Medulla oblongata (tissue), 1 donor: ENCODE data around the gene TSC22D4.
A peak's percentile ranks its signal among the peaks of the same experiment; 100 is the strongest.

Experiments
- DNase-seq: peaks from one replicate; pipeline ENCODE4 v3.0.0-alpha.2; 2015; ENCODE audit errors: extremely low spot score

Gene TSC22D4

GRCh38 chr7:100428967-100429636 is 49.9 kb downstream of the TSC22D4 start:
- peak; percentile 99 for DNase-seq

GRCh38 chr7:100428199-100428966 is 50.6 kb downstream of the TSC22D4 start, which contains the start of gene ZCWPW1:
TSS of gene ZCWPW1 (minus strand) at chr7:100428703. CDS start at chr7:100420649, 8,054 bp downstream.
- DNase-seq = peak; percentile 97

DNA sequence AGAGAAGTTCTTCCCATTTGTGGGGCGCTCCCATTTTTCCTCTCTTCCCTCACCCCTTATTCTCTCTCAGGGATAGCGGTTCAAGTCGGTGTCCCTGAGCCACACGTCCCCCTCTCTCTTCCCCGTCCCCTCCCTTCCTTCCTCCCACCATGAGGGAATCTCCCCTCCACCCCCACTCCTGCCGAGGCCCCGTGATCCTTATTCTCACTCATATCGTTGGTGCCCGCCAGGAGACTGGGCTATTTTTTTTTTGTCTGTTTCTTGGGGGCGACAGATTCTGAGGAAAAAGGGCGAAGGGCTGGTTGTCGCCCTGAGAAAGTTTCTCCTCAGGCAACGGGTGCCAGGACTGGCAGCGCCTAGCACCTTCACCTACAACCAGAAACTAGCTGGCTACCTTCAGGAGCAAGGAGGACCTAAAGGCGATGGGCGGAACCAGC is 51.2 kb downstream of the TSC22D4 start:
- DNase-seq = no peak

DNA sequence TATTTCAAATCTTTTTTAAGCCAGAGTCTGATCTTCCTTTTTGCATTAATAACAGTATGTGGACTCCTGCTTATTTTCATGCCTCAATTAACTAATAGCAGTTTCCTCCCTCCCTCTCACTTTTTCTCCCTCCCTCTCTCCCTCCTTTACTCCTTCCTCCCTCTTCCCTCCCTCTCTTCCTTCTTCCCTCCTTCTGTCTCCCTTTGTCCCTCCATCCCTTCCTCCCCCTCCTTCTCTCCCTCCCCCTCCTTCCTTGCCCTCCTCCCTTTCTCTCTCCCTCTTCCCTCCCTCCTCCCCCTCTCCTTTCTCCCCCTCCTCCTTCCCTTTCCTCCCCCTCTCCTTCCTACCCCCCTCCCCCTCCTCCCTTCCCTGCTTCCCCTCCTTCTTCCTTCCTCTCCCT is 52.5 kb downstream of the TSC22D4 start:
- DNase-seq = no peak

DNA sequence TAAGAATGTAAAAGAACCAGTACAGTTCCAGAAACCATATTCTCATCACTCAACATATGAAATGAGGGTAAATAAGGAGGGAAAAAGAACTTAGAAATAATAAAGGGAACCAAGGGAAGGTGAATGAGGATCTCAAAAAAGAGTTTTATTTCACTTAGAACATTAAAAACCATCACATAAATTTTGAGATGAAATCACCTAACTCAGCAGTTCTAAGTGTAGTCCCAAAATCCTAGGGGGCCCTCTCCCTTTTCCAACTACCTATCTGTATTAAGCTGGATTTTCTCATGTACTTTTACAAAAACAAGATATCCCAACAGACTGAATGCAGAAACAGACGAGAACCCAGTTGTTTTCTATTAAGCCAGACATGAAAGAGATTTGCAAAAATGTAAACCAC is 53.7 kb downstream of the TSC22D4 start:
- no peak for DNase-seq

DNA sequence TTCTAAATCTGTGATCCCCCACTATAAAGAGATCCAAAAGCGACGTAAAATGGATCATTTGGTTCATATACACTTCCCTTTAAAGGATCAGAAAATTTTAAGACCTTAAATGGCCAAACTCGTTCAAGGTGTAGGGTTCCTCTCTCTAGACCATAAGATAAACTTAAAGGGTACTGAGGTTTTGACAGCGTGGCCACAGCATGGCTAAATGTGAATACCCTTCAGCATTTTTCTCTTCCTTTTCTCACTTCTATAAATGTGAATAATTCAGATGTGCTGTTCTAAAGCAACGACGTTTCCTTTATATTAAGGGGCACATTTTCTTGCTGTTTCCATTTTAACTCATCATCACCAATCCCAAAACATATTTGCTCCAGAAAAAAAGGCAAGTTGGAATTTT is 55.7 kb downstream of the TSC22D4 start:
- DNase-seq = no peak

- DNase-seq = no peak
Measured at GRCh38 chr7:100419660-100420226, 59.3 kb downstream of the TSC22D4 start.

DNA sequence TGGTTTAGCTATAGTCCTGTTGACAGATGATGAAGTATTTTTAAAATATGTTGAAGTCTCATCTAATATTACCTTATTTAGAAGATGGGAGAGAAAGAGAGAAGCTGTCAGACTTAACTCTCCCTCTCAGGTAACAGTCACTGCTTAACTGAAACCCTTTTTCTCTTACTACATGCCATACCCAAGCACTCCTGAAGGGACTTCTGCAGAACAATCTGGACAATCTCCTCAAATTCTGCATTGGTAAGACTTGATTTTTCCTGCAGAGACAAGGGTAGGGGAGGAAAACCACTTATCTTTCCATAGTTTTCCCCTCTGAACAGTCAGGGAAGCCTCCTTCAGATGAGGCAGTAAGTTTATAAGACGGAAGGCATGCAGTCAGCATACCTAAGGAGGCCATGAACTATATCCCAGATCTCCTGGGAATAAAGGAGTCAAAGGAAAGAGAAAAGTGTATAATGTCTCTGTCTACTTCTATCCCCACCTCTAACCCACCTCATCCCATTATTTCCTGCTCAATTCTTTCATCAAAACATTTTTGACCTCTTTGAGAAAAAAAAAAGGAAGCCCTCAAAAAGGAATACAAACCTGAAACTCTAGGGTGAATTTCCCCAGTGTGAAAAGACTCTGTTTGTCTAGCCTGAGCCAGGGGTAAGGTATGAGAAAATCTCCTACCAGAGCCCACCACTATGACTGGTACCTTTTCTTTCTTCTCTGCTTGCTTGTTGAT is 59.9 kb downstream of the TSC22D4 start:
- no peak for DNase-seq
